Effector CD8-positive, alpha-beta T cell (primary cell): ENCODE results near the gene CNIH2.
"Not testable (repeated sequence)": the region's sequence is repeated elsewhere in the genome, so short reads cannot be mapped to it uniquely, and the experiment has no call there.

Experiments used
- DNase-seq: peaks from one replicate; lab custom pipeline; 2025; lab: John Stamatoyannopoulos, UW
- total RNA-seq, 4 experiments: gene quantifications; one replicate each; lab custom pipeline; 2026; lab: John Stamatoyannopoulos, UW

Gene CNIH2
- total RNA-seq, result 0.68 to 1.3 (median 1.0) reads per million in 4 experiments

DNA sequence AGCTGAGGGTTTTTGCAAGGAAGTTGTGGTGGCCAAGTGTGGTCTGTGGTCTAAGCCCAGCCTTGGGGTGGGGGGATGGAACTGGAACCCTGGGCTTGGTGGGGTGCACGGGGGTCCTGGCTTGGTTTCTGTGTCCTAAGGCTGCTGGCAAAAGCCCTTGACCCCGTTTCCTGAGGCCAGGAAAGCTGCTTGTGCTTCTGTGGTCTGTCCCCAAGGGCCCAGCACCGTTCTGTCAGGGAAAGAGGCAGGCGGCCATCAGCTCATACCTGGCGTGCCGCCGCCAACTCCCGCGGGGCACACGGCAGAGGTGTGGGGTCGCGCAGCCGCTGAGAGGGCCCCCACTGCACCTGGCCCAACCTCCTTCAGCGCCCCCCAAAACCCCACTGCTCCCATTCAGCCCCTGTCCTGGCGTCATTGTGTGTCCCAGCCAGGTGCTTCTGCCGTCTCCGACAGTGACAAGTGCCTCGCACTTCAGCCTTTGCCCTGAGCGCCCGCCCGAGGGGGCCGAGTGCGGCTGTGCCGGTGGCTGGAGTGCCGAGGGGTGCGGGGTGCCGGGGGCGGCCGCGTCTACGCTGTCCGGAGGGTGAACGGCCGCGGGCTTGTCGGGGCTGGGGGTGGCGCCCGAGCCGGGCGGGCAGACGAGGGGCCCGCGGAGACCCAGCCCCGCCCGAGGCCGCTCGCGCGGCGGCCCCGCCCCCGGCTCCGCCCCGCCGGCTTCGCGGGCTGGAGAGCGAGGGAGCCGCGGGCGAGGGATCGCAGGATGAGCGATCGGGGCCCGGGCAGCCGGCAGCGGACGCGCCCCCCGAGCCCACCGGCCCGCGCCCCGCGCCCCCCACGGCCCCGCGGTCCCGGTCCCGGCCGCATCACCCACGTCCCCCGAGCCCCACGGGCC, at the start of gene CNIH2:
CNIH2 (plus strand) TSS at position 705 of the 892 bp plus-strand sequence. CDS start 282 bp downstream, outside the sequence.
- peak; percentile 28 for DNase-seq

DNA sequence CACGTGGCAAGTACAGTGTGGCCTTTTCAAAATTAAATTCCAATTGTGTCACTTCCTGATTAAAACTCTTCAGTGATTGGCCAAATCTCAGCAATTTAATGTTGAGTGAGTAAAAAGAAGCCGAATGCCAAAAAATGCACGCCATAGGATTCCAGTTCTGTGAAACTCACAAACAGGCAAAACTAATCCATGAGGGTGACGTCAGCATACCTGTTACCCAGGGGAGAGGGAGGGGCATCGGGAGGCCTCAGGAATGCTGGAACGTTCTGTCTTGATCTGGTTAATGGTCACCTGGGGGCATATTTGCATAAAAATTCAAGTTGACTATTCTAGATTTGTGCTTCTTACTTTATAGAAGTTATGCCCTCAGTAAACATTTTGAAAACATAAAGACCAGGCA, 49.5 kb upstream of the CNIH2 start:
- DNase-seq, result no peak

DNA sequence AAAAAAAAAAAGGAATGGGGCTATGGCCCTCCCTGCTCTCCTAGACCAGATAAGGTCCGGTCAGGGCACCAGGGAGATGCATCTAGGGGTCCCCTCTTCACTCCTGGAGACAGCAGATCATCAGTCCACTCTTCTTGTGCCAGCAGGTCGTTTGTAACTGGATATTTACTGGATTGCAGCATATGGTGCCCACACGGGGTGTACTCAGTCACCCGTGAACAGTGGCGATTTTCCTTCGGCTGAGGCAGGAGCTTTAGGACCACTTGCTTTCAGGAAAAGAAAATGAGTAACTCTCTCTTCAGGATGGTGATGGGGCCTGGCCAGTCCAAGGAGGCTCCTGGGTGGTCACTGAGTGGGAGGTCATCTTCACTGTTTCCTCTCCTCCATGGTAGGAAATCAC, 47.8 kb upstream of the CNIH2 start:
- no peak for DNase-seq

DNA sequence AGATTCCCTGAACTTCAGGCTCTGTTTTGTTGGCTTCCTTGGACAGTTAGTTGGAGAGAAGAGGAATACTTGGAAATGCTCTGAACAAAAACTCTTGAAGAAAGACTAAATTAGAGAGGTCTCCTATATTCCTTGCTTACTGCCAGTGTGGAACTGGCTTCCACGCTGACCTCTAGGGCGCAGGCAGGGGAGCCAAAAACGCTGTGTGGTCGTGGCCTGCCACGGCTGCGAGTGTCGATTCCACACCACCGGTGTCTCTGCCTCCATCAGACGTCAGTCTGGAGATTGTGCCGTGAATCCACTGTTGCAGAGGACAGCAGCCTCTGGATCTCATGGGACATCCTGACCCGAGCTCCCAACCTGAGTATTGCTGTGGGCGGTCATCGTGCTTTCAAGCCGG, 47.0 kb upstream of the CNIH2 start:
- DNase-seq, result no peak

DNA sequence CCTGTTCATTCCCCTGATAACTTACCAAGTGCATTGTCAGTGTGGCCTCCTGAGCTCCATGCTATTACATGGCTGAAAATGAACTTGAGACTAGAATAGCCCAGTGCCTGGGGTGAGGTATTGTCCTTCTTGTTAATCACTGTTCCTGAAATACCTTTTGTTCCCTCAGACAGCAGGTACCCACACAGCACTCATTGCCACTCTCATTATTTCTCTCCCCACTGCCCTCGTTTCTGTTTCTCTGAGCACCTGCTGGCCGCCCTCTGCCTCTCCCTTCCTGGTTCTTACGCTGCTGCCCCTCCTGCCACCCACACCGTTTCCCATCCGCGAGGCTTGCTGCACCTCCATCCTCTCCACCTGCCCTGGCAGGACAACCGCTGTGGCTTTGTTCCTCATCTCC, 46.4 kb upstream of the CNIH2 start:
- no peak for DNase-seq

DNA sequence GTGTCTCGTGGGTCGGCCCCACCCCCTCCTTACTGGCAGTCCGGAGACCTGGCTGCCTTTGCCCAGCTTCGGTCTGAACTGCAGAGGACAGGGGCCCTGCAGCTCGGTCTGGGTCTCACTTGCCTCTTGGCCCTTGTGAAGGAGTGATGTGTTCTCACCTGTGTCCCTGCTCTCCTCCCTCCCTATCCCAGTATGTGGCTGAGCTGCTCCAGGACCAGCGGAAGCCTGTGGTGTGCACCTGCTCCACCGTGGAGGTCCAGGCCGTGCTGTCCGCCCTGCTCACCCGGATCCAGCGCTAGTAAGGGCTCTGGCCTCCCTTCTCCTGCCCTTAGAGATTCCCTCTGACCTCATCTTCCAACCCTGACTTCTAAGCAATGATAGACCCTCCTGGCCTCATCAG, 45.2 kb upstream of the CNIH2 start:
- DNase-seq, result no peak

DNA sequence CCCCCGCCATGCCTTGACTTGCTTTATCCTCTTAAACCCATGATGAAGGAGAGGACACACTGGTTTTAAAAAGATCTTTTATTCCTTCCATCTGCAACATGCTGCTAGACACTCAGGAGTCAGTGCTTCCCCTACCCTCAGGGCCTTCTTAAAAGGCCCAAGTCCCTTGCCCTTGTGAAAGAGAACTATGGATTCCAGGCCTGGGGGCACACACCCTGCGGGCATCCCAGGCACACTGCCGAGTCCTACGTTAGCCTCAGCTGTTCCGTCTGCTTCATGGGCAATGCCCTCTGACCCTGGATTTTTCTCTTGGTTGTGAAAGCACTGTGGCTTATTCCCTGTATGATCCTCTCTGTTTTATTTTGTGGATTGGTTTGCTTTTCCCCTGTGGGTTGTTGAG, 44.7 kb upstream of the CNIH2 start:
- no peak for DNase-seq

DNA sequence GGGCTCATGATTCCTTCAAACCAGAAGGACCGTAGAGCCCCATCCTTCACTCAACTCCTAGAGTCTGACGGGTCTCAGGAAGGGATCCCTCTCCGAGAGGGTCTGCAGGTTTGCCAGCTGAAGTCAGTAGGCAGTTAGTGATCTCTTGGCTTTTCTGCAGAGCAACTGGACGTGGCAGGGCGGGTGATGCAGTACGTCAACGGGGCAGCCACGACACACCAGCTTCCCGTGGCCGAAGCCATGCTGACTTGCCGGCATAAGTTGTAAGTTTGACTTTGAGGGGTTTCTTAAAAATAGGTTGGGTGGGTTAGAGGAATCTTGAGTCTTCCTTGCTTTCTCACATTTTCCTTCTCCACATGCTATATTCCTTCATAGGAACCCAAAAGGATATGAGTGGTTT, 42.8 kb upstream of the CNIH2 start:
- DNase-seq, result no peak

DNA sequence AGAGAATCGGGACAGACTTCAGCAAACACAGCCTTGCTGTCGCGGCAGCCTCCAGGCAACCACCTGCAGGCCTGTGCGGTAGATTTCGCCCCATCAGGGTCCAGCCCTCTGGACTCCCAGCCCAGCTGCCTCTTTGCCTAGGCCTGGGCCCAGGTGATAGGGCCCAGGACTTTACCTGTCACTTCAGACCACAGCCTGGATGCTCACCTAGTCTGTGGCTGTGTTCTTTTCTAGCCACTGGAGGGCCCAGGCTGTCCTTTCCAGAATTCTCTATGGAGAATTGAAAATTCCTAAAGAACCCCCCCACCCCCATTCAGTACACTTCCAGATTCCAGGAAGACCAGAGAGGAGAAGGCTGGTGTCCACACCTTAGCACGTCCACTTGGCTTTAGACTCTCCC, 40.1 kb upstream of the CNIH2 start:
- DNase-seq, result no peak

DNA sequence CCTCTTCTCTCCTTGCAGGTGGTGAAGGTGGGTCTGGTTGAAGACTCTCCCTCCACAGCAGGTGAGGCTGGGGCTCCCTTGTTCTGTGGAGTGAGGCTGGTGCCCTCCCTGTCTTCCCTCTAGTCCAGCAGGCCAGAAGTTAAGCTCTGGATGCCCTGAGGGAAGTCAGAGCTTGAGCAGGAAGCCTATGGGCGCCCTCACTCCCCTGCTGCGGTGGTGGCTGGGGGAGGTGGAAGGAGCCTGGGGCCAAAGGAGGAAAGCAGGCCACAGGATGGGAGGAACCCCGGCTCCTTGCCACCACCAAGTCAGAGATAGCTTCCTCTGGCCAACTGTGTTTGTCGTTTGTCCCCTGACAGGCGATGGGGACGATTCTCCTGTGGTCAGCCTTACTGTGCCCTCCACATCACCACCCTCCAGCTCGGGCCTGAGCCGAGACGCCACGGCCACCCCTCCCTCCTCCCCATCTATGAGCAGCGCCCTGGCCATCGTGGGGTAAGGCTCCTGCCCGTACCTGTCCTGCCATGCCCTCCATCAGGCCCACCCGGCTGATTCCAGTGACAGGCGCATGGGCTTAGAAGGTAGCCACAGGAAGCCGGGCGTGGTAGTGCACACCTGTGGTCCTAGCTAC, 39.1 kb upstream of the CNIH2 start:
- no peak for DNase-seq

DNA sequence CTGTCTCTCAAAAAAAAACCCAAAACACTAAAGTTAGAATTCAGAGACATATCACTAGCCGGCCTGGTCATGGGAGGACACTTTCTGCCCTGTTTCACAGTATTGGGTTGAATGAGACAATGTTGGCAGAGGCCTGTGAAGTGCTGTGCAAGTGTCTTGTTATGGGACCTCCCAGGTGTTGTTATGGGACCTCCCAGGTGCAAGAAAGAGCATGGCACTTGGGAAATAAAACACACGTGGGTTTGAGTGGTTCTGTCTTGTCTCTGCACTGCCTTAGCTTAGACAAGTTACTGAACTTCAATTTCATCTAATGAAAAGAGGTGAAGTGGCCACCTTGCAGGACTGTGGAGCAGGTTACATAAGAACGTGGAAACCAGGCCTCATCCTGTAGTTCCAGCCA, 38.5 kb upstream of the CNIH2 start:
- DNase-seq, result no peak

DNA sequence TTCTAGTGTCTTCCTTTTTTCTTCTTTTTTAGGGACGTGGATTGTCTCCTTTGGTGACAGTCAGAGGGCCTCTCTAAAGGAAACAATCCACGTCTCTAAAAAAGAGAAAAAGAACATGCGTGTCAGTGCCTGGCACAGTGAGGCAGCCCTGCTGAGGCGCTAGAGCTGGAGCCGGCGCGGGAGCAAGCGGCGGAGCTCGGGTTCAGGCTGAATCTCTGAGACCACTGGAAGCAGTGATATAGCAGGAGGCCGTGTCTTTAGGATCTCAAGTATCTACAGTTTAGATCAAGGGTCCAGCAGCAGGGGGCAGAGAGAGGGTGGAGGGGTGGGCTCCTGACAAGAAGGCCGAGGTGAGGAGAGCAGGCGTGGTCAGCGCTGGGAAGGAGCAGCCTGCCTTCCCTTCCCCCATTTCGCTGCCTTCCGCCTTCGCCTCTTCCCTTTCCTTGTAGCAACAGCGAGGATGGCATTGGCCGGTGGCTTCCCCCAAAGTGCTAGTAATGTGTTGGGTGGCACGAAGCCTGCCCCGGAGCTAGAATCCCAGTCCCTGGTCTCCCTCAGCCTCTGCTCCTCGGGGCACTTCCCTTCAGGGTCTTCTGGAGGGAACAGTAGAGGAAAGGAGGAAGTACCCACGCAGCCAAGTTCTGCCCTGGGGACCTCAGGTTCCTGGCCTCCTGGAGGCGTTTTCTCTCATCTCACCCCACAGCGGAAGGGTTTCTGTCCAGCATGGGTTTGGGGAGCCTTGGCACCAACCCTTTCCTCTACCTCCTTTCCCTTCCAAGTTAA, 37.8 kb upstream of the CNIH2 start:
- no peak for DNase-seq

DNA sequence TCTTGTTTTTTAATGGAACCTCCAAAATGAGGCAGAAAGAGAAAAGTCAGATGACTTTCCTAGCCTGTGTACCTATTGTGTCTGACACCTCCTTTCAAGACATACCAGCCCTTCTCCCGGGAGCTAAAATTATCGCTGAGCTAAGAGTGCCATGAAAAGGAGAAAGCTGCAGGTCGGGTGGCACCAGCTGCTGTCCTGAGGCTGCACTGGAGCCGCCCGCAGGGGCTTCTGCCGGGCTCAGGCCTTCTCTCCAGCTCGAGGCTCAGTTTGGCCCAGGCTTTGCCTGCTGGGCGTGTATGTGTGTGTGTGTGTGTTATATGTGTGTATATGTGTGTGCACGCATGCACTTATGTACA, 37.2 kb upstream of the CNIH2 start:
- no peak for DNase-seq

DNA sequence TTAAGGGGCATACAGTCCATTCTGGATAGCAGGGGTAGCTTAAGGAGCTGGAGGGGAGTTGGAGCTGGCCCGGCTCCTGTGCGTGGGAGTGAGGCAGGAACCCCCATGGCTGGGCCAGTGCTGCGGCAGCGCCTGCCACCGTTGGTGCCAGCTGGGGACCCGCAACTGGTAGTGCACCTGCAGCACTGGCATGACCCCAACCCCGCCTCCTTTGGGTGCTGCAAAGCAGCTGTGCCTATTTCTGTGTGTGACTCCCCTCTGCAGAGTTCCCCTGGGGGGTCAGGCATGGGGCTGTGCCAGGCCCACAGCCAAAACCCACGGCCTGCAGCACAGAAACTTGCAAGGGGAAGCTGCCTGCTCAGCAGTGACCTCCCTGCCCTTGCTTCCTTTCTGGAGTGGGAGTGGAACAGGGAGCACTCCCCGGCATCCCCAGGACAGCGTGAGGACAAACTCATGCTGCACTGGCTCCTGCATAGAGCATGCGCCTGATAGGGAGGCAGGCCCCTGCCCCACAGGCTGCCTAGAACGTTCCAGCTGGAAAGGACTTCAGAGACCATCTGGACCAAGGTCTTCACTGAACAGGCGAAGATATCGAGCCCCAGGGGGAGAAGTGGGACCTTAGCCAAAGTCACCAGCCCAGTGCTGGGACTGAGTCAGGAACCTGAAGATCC, 35.7 kb upstream of the CNIH2 start:
- no peak for DNase-seq

DNA sequence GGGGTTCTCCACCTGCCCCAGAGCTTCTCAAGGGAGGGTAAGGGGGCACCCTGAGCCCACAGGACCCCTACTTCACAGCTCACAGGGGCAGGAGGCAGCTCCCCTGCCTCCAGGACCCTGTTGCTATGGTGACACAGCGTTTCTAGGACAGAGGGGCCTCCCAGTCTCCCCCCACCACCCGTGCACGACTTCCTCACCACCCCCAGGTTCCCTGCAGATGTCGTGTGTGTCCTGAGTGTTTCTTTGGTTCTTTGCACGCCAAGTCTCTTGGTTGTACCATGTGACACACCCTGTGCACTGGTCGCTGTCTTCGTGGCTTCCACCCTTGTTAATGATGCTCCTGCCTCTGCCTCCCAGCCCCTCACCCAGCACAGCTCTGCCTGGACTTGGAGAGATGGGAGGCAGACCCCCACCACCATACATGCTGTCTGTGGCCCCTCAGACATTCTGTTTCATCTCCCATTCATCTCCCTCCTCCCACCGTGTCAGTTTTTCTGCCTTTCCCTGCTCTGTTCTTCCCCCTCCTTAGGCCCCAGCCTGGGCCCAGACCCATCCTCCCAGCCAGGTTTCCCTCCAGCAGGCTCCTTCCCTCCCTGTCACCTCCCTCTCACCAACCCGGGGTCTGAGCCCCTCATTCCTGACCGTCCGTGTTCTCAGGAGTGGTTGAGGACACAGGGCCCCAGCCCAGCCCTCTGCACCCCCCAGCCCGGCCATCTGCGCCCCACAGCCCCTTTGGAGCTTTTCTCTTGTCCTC, 34.0 kb upstream of the CNIH2 start:
- no peak for DNase-seq

DNA sequence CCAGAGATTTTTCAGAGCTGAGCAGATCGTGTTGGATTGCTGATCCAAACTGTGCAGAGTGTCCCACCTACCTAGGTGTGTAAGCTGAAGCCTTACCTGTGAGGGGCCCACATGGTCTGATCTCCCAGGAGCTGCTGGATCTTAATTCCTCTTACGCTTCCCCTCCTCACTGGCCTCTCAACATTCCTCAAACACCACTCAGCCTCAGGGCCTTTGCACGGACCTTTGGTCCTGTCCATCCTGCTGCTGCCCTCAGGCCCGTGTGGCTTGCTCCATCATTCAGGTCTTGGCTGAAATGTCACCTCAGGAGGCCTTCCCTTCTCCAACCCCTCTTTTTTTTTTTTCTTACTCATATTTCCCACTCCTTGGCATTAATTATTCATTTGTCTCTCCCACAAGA, 30.7 kb upstream of the CNIH2 start:
- no peak for DNase-seq

DNA sequence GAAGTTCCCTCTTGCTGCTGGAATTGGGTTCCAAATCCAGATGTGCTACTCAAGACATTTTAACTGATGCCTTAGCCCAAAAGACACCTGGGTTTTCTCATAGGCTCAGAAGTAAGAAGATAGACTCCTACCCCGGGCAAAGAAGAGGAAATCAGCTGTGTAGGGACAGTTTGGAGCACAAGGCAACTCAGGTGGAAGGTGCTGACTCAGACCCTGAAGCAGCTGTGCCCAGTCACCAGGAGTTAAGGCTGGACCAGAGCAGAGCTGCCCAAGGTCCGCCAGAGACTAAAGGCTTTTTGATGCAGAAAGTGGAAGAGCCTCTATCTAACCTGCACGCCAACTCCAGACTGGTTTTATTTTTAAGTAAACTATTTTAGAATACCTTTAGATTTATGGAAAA, 30.2 kb upstream of the CNIH2 start:
- no peak for DNase-seq

DNA sequence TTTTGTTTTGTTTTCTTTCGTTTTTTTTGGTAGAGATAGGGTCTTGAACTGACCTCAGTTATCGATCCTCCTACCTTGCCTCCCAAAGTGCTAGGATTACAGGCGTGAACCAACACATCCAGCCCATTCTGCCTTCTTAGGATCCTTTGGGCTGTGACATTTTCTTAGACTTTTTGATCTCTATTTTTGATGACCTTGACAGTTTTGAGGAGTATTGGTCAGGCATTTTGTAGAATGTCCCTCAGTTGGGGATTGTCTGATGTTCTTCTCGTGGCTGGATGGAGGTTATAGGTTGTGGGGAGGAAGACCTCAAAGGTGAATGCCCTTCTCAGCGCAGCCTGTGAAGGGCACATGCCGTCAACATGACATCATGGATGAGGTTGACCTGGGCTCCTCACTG, 29.1 kb upstream of the CNIH2 start:
- no peak for DNase-seq

DNA sequence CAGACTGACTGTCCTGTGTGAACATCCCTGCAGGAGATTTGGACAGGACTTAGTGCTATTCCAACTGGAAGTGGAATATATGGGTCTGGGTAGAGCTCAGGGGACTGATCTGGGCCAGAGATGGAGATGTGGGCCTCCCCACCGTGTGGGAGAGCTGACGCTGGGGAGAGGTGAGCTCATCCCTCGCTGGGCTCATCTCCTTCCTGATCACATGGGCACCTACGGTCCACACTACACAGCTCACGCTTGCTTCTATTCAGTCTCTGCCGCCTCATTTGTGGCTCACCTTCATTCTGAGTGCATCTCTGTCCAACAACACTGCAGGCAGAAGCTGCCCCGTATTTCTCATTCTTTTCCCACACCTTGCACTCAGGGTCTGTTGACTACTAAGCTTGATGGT, 26.2 kb upstream of the CNIH2 start:
- no peak for DNase-seq

DNA sequence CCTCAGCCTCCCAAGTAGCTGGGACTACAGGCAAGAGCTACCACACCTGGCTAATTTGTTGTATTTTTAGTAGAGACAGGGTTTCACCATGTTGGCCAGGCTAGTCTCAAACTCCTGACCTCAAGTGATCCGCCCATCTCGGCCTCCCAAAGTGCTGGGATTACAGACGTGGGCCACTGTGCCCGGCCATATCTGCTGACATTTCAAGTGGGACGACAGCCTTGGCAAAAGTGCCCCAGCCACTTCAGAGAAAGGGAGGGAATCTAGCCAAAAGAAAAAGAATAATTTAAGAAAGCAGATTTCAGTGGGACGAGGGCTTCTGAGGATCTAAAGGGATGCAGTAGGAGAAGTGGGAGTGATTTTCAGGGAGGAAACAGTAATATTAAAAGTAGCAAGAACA, 24.9 kb upstream of the CNIH2 start:
- DNase-seq, result not testable (repeated sequence)

DNA sequence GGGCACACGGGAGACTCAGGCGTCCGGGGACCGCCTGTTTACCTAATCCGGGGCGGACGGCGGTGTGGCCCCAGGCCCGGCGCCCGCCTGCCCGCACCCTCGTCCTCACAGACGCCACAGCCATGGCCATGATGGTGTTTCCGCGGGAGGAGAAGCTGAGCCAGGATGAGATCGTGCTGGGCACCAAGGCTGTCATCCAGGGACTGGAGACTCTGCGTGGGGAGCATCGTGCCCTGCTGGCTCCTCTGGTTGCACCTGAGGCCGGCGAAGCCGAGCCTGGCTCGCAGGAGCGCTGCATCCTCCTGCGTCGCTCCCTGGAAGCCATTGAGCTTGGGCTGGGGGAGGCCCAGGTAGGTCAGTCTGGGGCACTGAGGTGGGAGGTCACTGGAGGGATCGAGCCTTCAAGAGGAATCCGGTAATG, 19.5 kb upstream of the CNIH2 start:
- DNase-seq, result no peak
